ENCODE data around the gene PPP1CC.
"Not testable (repeated sequence)": the region's sequence is repeated elsewhere in the genome, so short reads cannot be mapped to it uniquely, and the experiment has no call there.

Gene PPP1CC

GRCh38 chr12:110742718-110743570 is at the start of gene PPP1CC:
Gene PPP1CC (minus strand): TSS chr12:110742891. CDS start chr12:110742707, 184 bp downstream.
- DNase-seq, result peak; percentile 98

DNA sequence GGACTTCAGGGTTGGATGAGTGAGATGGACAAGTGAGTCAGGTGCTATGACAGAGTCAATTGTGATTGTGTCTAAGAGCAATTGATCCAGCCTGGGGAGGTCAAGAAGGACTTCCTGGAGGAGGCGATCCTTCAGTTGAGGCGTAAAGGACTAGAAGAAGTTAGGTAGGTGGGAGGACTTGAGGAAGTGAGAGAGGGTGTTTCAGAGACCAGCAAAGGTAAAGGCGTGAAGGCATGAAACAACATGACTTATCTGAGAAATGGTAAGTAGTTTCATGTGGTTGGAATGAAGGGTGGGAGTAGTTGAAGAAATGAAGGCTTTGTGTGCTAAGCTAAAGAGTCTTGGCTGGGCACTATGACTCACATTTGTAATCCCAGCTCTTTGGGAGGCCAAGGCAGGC is 48.9 kb upstream of the PPP1CC start:
- no peak for DNase-seq

DNA sequence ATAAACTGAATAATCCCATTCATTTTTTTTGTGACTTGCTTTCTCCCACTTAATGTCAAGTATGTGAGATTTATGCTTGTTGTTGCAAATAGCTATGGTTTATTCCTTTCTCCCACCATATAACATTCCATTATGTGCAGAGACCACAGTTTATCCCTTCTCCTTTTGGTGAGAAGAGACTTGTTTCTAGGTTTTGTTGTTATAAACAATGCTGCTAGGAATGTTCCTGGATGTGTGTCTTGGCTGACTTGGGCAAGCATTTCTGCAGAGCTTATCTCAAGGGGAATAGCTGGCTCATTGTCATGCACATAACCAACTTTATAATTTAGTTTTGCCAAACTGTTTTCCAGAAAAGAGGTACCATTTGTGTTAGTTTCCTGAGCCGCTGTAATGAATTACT is 47.6 kb upstream of the PPP1CC start:
- DNase-seq, result no peak

DNA sequence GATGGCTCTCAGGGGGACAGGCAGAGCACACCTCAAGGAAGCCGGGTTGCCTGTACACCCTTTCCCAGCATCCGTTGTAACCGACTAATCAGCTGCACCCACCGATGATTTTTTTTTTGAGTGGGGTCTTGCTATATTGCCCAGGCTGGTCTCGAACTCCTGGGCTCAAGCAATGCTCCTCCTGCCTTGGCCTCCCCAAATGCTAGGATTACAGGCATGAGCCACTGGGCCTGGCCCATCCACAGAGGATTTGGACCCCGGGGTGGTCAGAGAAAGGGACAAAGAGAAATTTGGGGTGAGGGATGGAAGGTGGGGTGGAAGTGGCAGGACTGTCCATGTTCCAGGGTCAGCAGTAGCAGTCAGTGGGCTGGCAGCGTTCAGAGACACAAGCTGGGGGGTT is 43.3 kb upstream of the PPP1CC start:
- no peak for DNase-seq

DNA sequence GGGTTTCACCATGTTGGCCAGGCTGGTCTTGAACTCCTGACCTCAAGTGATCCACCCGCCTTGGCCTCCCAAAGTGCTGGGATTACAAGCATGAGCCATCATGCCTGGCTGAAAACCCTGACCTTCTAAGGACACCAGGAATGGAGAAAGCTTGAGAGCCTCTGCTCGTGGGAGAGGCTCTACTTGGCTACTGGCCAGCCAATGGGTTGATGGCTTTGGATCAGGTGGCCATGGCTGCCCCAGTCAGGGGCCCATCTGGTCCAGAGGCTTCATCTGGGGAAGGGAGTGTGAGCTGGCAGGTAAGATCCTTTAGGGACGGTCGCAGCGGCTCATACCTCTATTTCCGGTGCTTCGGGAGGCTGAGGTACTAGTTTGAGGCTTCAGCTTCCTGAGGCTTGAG is 42.5 kb upstream of the PPP1CC start:
- no peak for DNase-seq

- no peak for DNase-seq
Observed at GRCh38 chr12:110782922-110783321, 40.2 kb upstream of the PPP1CC start.

DNA sequence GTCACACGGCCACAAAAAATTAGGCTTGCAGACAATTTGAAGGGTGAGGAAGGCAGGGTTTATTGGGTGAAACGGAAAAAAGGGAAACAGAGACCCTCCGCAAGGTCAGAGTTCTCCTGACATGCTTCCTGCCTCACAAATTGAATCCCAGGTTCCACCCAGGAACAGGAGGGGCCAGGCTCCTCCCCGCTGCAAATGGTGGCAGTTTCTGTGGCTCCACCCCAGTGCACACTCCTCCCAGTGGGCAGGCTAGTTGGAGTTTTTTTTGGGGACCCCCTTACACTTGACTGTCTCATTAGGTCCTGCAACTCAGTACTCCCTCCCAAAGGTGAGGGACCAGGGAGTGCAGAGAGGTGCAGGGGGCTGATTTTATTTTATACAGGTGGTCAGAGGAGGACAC is 39.4 kb upstream of the PPP1CC start:
- no peak for DNase-seq

DNA sequence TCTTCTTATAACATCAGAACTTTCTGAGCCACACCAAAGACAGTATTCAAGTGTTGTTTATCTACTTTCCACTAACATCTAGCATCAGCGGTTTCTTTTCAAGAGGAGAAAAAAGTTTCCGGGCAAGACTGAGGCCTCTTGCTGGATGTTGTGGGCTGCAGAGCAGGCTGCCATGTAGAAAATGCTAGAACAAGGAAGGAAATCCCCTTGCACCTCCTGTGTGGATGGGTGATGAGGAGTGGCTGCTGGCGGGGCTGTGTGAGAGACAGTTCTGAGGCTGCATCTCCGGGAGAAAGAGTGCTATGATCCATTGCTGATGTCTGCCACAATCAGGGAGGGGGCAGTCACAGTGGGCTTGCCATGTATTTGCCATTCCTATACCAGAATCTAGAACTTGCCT is 37.8 kb upstream of the PPP1CC start:
- DNase-seq, result no peak

GRCh38 chr12:110778833-110779577 is 36.3 kb upstream of the PPP1CC start:
- DNase-seq, result no peak

GRCh38 chr12:110776410-110776809 is 33.7 kb upstream of the PPP1CC start:
- DNase-seq, result no peak

GRCh38 chr12:110775997-110776396 is 33.3 kb upstream of the PPP1CC start:
- no peak for DNase-seq

DNA sequence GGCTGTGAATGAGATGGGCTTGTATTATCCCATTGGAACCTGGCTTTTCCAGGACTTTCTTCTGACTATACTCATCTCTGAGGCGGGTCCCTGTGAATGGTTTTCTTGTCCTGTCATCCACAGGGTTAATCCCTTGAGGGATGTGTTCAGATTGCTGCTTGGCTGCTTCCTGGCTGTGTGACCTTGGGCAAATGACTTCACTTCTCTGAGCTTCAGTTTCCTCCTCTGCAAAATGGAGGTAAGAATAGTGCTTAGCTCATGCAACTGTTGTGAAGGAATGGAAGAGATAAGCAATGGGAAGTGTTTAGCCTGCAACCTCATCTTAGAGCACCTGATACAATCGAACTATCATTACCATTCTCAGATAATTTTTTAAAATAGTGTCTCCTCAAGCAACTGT is 32.1 kb upstream of the PPP1CC start:
- no peak for DNase-seq

GRCh38 chr12:110768960-110769359 is 26.3 kb upstream of the PPP1CC start:
- no peak for DNase-seq

DNA sequence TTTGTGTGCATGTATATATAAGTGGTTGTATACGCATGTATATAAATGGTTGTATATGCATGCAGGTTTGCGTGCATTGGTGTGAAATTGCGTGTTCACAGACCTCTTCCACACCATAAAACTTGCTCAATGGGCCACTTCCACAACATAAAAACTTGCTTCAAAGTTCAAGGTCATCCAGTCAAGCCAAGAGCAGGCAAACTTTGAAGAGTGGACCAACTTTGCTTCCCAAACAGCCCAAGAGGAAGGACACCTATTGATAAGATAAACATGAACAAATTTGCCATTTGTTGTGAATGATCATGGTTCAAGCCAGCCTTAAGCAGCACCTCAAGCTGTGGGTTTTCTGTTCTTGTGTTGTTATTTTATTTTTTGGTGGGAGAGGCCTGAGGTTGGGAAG is 25.2 kb upstream of the PPP1CC start:
- no peak for DNase-seq

- peak; percentile 12 for DNase-seq
Observed at GRCh38 chr12:110766311-110767154, 23.8 kb upstream of the PPP1CC start.

DNA sequence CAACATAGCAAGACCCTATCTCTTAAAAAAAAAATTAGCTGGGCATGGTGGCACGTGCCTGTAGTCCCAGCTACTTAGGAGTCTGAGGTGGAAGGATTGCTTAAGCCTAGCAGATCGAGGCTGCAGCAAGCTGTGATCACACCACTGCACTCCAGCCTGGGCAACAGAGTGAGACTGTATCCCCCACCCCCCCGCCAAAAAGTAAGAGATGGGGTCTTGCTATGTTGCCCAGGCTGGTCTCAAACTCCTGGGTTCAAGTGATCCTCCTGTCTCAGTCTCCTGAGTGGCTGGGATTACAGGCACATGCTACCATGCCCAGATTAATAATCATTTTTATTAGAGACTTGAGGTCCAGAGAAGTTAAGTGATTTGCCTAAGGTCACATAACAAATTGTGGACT is 22.9 kb upstream of the PPP1CC start:
- not testable (repeated sequence) for DNase-seq

- no peak for DNase-seq
Observed at GRCh38 chr12:110765111-110765510, 22.4 kb upstream of the PPP1CC start.

- DNase-seq, result no peak
Observed at GRCh38 chr12:110763583-110763982, 20.9 kb upstream of the PPP1CC start.

DNA sequence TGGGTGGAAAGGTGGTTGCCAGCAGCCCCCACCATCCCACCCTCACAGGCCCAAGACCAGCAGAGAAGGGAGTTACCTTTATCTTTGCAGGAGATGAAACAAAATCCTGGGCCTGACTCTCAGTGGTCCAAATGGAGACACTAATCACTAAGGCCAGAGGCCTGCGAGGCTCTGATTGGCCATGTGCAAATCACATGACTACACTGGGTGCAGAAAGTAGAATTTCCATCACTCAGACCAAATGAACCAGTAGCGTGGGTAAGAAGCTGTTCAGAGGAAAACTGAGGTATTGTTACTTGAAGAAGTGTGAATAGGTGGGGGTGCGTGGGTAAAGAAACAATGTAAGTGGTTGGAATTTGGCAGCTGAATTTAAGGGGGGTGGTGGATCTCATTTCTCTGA is 20.2 kb upstream of the PPP1CC start:
- no peak for DNase-seq

GRCh38 chr12:110760204-110760609 is 17.5 kb upstream of the PPP1CC start:
- DNase-seq, result peak; percentile 63

GRCh38 chr12:110758922-110759321 is 16.2 kb upstream of the PPP1CC start:
- DNase-seq, result no peak

DNA sequence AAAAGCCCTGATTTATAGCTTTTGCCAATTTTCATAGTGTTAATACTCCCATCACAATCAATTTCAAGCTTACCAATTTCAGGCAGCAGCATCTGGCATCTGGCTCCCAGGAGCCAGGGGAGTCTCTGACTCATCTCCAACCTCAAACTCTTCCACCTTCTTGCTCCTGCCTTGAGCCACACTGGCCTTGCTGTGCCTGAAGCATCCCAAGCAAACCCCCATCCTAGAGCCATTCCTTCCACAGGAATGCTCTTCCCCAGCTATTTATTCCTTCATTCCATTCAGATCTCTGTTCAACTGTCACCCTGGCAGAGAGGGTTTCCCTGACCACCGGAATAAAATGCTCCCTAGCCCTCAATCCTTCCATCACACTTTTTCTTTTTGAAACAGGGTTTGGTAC is 13.9 kb upstream of the PPP1CC start:
- DNase-seq, result no peak

DNA sequence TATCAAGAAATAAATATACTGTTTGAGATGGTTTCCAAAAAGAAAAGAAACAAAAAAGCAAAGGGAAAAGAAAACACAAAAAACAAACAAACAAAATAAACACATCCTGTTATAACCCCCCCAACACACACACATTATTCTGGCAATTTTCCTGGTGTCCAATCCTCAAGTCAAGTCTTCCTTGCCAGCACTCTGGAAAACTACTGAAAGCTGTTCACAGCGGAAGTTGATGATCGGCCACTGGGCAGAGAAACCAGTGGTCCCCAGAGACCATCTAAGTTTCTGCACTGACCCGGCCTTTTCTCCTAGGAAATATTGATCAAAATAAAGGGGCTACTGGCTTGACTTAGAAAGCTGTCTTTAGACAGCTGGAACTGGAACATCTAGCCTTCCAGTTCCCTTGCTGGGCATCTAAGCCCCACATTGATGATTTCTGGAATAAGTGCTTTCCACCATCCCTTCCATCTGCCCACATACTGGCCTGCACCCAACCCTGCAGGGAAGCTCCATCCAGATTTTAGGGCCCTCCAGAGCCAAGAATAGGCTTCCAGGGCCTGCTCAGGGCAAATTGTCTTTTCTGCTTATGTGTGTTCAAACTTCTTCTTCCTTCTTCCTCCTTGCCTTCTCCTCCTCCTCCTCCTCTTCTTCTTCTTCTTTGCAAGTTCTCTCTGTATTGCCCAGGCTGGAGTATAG is 11.6 kb upstream of the PPP1CC start:
- no peak for DNase-seq

All from suppressor macrophage treated with lipopolysaccharide for 4 hours (primary cell).